ENCODE results near the gene PLAAT3.
"Not testable (repeated sequence)": the region's sequence is repeated elsewhere in the genome, so short reads cannot be mapped to it uniquely, and the experiment has no call there.

Gene PLAAT3

GRCh38 chr11:63534076-63534475 lies 80.2 kb downstream of the PLAAT3 start:
- DNase-seq (no peak), ATAC-seq (ENCODE audit: insufficient read depth, low read depth) (no peak)
- H3K9me3 ChIP-seq (ENCODE audit: insufficient read depth, low read length, severe bottlenecking): no peaks in the 10 kb centered on the region
- TF ChIP-seq CTCF (IDR thresholded peaks at IDR 0.05; ENCODE audit: borderline replicate concordance, extremely low read depth, low read length, poor library complexity, severe bottlenecking) (no peak), EZH2 (IDR thresholded peaks at IDR 0.05; ENCODE audit: borderline replicate concordance, low read depth, low read length, severe bottlenecking) (no peak)
- H3K36me3 ChIP-seq (ENCODE audit: insufficient read depth, low read length): no peaks in the 10 kb centered on the region
- H3K27me3 ChIP-seq (ENCODE audit: insufficient read depth, low read length, poor library complexity): no peaks in the 10 kb centered on the region
- no peak overlapping the region for H3K9ac ChIP-seq (ENCODE audit: low read depth, low read length)
- no peaks in the 10 kb centered on the region for H3K79me2 ChIP-seq (ENCODE audit: insufficient read depth, low read length)
- H3K4me2 ChIP-seq (ENCODE audit: insufficient read depth, low read length): no peak overlapping the region
- H3K4me1 ChIP-seq (ENCODE audit: insufficient read depth, low read length): peaks cover 49% of the 10 kb centered on the region
- no peak overlapping the region for H2AFZ ChIP-seq (ENCODE audit: low read depth, low read length)
- H3K27ac ChIP-seq (ENCODE audit: low read length): no peak overlapping the region
- no peak overlapping the region for H3K4me3 ChIP-seq (ENCODE audit: low read depth in 1 of 2, low read length in 2 of 2)
- H4K20me1 ChIP-seq (ENCODE audit: insufficient read depth, low read length): no peaks in the 10 kb centered on the region

- Histone ChIP-seq H3K27ac (ENCODE audit: low read length) (no peak overlapping the region), H3K79me2 (ENCODE audit: insufficient read depth, low read length) (no peaks in the 10 kb centered on the region), H4K20me1 (ENCODE audit: insufficient read depth, low read length) (no peaks in the 10 kb centered on the region), H3K27me3 (ENCODE audit: insufficient read depth, low read length, poor library complexity) (no peaks in the 10 kb centered on the region), H3K4me3 (ENCODE audit: low read depth in 1 of 2, low read length in 2 of 2) (no peak overlapping the region), H3K4me1 (ENCODE audit: insufficient read depth, low read length) (peaks cover 40% of the 10 kb centered on the region), H3K9ac (ENCODE audit: low read depth, low read length) (no peak overlapping the region), H2AFZ (ENCODE audit: low read depth, low read length) (peak overlapping the region; percentile 12; the same call in 1 of the 2 replicates), H3K4me2 (ENCODE audit: insufficient read depth, low read length) (no peak overlapping the region), H3K36me3 (ENCODE audit: insufficient read depth, low read length) (no peaks in the 10 kb centered on the region), H3K9me3 (ENCODE audit: insufficient read depth, low read length, severe bottlenecking) (no peaks in the 10 kb centered on the region)
- ATAC-seq (ENCODE audit: insufficient read depth, low read depth) (no peak), DNase-seq (no peak)
- TF ChIP-seq EZH2 (IDR thresholded peaks at IDR 0.05; ENCODE audit: borderline replicate concordance, low read depth, low read length, severe bottlenecking): no peak
- TF ChIP-seq CTCF (IDR thresholded peaks at IDR 0.05; ENCODE audit: borderline replicate concordance, extremely low read depth, low read length, poor library complexity, severe bottlenecking): no peak
These were observed 81.3 kb downstream of the PLAAT3 start for GRCh38 chr11:63532799-63533475.

DNA sequence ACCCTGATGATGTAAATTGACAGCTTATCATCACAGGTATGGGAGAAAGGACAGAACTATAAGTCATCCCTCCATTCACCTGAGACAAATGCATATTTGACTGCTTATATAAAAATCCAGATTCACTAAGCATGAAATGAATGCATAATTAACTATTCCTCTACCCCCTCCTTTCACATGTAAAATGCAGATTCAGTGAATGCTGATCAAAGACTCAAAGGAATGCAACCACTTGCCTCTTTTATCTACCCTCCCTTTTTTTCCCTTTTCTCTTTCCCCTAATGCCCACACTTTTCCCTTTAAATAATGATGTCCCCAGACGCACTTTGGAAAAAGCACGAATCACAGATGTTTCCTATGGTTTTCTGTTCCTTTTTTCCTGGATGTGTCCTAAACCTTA lies 82.1 kb downstream of the PLAAT3 start:
- Histone ChIP-seq H3K4me1 (ENCODE audit: insufficient read depth, low read length) (peaks cover 32% of the 10 kb centered on the region), H3K79me2 (ENCODE audit: insufficient read depth, low read length) (no peaks in the 10 kb centered on the region), H3K4me2 (ENCODE audit: insufficient read depth, low read length) (no peak overlapping the region), H3K9me3 (ENCODE audit: insufficient read depth, low read length, severe bottlenecking) (no peaks in the 10 kb centered on the region), H3K9ac (ENCODE audit: low read depth, low read length) (no peak overlapping the region), H3K27me3 (ENCODE audit: insufficient read depth, low read length, poor library complexity) (no peaks in the 10 kb centered on the region), H2AFZ (ENCODE audit: low read depth, low read length) (no peak overlapping the region), H4K20me1 (ENCODE audit: insufficient read depth, low read length) (no peaks in the 10 kb centered on the region), H3K27ac (ENCODE audit: low read length) (no peak overlapping the region), H3K4me3 (ENCODE audit: low read depth in 1 of 2, low read length in 2 of 2) (no peak overlapping the region), H3K36me3 (ENCODE audit: insufficient read depth, low read length) (no peaks in the 10 kb centered on the region)
- ATAC-seq (ENCODE audit: insufficient read depth, low read depth) (no peak), DNase-seq (no peak)
- TF ChIP-seq CTCF (IDR thresholded peaks at IDR 0.05; ENCODE audit: borderline replicate concordance, extremely low read depth, low read length, poor library complexity, severe bottlenecking) (no peak), EZH2 (IDR thresholded peaks at IDR 0.05; ENCODE audit: borderline replicate concordance, low read depth, low read length, severe bottlenecking) (no peak)

DNA sequence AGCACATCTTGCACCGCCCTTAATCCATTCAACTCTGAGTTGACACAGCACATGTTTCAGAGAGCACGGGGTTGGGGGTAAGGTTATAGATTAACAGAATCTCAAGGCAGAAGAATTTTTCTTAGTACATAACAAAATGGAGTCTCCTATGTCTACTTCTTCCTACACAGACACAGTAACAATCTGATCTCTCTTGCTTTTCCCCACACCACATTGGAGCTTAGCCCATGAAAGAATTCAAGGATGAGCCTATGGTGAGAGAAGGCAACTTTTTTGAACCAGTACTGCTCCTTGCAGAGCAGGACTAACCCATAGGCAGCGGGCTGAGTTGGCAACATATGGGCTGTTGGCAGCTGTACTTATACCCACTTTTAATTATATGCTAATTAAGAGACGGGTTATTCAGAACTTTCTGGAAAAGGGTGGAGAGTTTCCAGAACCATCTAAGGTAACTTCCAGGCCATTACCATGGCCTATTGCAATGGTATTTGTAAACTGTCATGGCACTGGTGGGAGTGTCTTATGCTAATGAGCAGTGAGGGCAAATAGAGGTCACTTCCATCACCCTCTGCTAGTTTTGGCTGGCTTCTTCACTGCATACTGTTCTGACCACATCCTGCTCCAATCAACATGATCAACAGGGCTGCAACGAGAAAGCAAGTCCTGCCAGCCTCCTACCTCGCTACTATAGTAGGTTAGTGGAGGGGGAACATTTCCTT lies 83.0 kb downstream of the PLAAT3 start:
- not testable (repeated sequence) for H3K36me3 ChIP-seq (ENCODE audit: insufficient read depth, low read length); H3K9ac ChIP-seq (ENCODE audit: low read depth, low read length); H4K20me1 ChIP-seq (ENCODE audit: insufficient read depth, low read length); H3K4me2 ChIP-seq (ENCODE audit: insufficient read depth, low read length); H3K27me3 ChIP-seq (ENCODE audit: insufficient read depth, low read length, poor library complexity); H3K9me3 ChIP-seq (ENCODE audit: insufficient read depth, low read length, severe bottlenecking); H3K4me3 ChIP-seq (ENCODE audit: low read depth in 1 of 2, low read length in 2 of 2); H3K79me2 ChIP-seq (ENCODE audit: insufficient read depth, low read length)
- peak overlapping the region; percentile 54 for H2AFZ ChIP-seq (ENCODE audit: low read depth, low read length)
- H3K27ac ChIP-seq (ENCODE audit: low read length): peak overlapping the region; percentile 12; the same call in 1 of the 2 replicates
- H3K4me1 ChIP-seq (ENCODE audit: insufficient read depth, low read length): peaks cover 23% of the 10 kb centered on the region
- ATAC-seq (ENCODE audit: insufficient read depth, low read depth) (peak; percentile 99), DNase-seq (peak; percentile 79)
